Smooth muscle cell (in vitro differentiated cells): ENCODE results near the gene SMARCA2. TPM values are rescaled to one million over a fixed set of nuclear protein-coding genes. Genes with fewer than 3 reads are reported as not detected.

Source experiments
- DNase-seq: peaks from one replicate; lab custom pipeline; 2025; ENCODE audit not compliant: unreplicated experiment; lab: John Stamatoyannopoulos, UW
- H2AFZ ChIP-seq: fragments of 200-600 bp; sonication (generic); 2 replicates; pipeline ENCODE4 v1.6.0; 2016; ENCODE audit warnings: antibody characterized with exemption, low read depth, mild to moderate bottlenecking
- H3F3A ChIP-seq: fragments of 200-600 bp; sonication (generic); 2 replicates; pipeline ENCODE4 v1.6.0; 2017; ENCODE audit warnings: antibody characterized with exemption, low read depth
- H3K27ac ChIP-seq: fragments of 200-600 bp; sonication (generic); 2 replicates; pipeline ENCODE4 v1.5.1; 2016; ENCODE audit warnings: low read depth, mild to moderate bottlenecking
- H3K27me3 ChIP-seq: fragments of 200-600 bp; sonication (generic); 2 replicates; pipeline ENCODE4 v1.6.1; 2016; ENCODE audit warnings: low read depth, mild to moderate bottlenecking
- H3K36me3 ChIP-seq: fragments of 200-600 bp; sonication (generic); 2 replicates; pipeline ENCODE4 v1.5.1; 2016; ENCODE audit warnings: low read depth
- H3K4me1 ChIP-seq: fragments of 200-600 bp; sonication (generic); 2 replicates; pipeline ENCODE4 v1.5.1; 2016; ENCODE audit warnings: low read depth
- H3K4me2 ChIP-seq: fragments of 200-600 bp; sonication (generic); 2 replicates; pipeline ENCODE4 v1.6.0; 2016; ENCODE audit warnings: mild to moderate bottlenecking
- H3K4me3 ChIP-seq: fragments of 200-600 bp; sonication (generic); 2 replicates; pipeline ENCODE4 v1.5.1; 2016; ENCODE audit warnings: mild to moderate bottlenecking
- H3K79me2 ChIP-seq: fragments of 200-600 bp; sonication (generic); 2 replicates; pipeline ENCODE4 v1.6.0; 2016; ENCODE audit warnings: low read depth, mild to moderate bottlenecking
- H3K9ac ChIP-seq: fragments of 200-600 bp; sonication (generic); 2 replicates; pipeline ENCODE4 v1.6.0; 2016; ENCODE audit warnings: low read depth
- H3K9me3 ChIP-seq: fragments of 200-600 bp; sonication (generic); replicated peaks from 2 replicates; pipeline ENCODE4 v1.5.1; 2016; ENCODE audit warnings: low read depth
- H4K20me1 ChIP-seq: fragments of 200-600 bp; sonication (generic); 2 replicates; pipeline ENCODE4 v1.6.0; 2016; ENCODE audit warnings: low read depth
- CTCF ChIP-seq: fragments of 200-600 bp; sonication (generic); IDR thresholded peaks from 2 replicates; pipeline ENCODE4 v1.5.1; 2017; ENCODE audit warnings: borderline replicate concordance, mild to moderate bottlenecking, antibody characterized with exemption; ENCODE audit not compliant: insufficient read depth, poor library complexity, severe bottlenecking
- WGBS: methylation state at CpG from one replicate; pipeline ENCODE4 v1.1.7; 2016; ENCODE audit warnings: low lambda C conversion rate; 5-methylcytosine and 5-hydroxymethylcytosine counted together
- polyA plus RNA-seq: library from polyadenylated mRNA; unstranded; fragments of >200 nt; fragmentation: Nextera tagmentation; extraction: Ambion mirVana; gene quantifications from 2 replicates; pipeline ENCODE4 v1.2.1, GENCODE V29; 2016
- total RNA-seq: library from RNA; depleted of rRNA; stranded (reverse); fragments of >200 nt; gene quantifications from 2 replicates; pipeline ENCODE4 v1.2.3, GENCODE V29; 2014

Gene SMARCA2
- total and polyA plus RNA-seq, 2 experiments from 2014 or later: 27.7 to 61.7 TPM

- Histone ChIP-seq H3K4me3 (no peak overlapping the region), H3K27me3 (no peaks in the 10 kb centered on the region), H3K4me2 (no peak overlapping the region), H3K4me1 (no peaks in the 10 kb centered on the region), H3K79me2 (no peaks in the 10 kb centered on the region), H3K36me3 (no peaks in the 10 kb centered on the region), H3K9me3 (no peaks in the 10 kb centered on the region), H2AFZ (no peak overlapping the region), H3F3A (no peaks in the 10 kb centered on the region), H4K20me1 (no peaks in the 10 kb centered on the region), H3K27ac (no peak overlapping the region), H3K9ac (no peak overlapping the region)
- DNase-seq: no peak
- WGBS: 77% methylated on average over 5 of the region's 5 CpGs
- TF ChIP-seq CTCF: no peak
These were observed 177.3 kb downstream of the SMARCA2 start for GRCh38 chr9:2192356-2192979.

- TF ChIP-seq CTCF: no peak
- no peak for DNase-seq
- no peaks in the 10 kb centered on the region for H3K4me1 ChIP-seq
- no peak overlapping the region for H2AFZ ChIP-seq
- no peak overlapping the region for H3K4me3 ChIP-seq
- no peaks in the 10 kb centered on the region for H3K36me3 ChIP-seq
- H3K9ac ChIP-seq: no peak overlapping the region
- no peaks in the 10 kb centered on the region for H3K27me3 ChIP-seq
- 88% methylated on average over 2 of the region's 2 CpGs for WGBS
- no peaks in the 10 kb centered on the region for H3K9me3 ChIP-seq
- H3K79me2 ChIP-seq: no peaks in the 10 kb centered on the region
- no peaks in the 10 kb centered on the region for H4K20me1 ChIP-seq
- H3K4me2 ChIP-seq: no peak overlapping the region
- no peak overlapping the region for H3K27ac ChIP-seq
- no peaks in the 10 kb centered on the region for H3F3A ChIP-seq
These were observed 178.4 kb downstream of the SMARCA2 start for GRCh38 chr9:2193552-2193951.

- Histone ChIP-seq H3K27me3 (no peaks in the 10 kb centered on the region), H3K4me2 (no peak overlapping the region), H4K20me1 (no peaks in the 10 kb centered on the region), H3K36me3 (no peaks in the 10 kb centered on the region), H3K9me3 (no peaks in the 10 kb centered on the region), H3K79me2 (no peaks in the 10 kb centered on the region), H3K4me3 (no peak overlapping the region), H3F3A (no peaks in the 10 kb centered on the region), H3K27ac (no peak overlapping the region), H3K9ac (no peak overlapping the region), H3K4me1 (no peaks in the 10 kb centered on the region), H2AFZ (no peak overlapping the region)
- DNase-seq: no peak
- TF ChIP-seq CTCF: no peak
- 90% methylated on average over 11 of the region's 11 CpGs for WGBS
These were observed 180.1 kb downstream of the SMARCA2 start for GRCh38 chr9:2195211-2195610.

- Histone ChIP-seq H3K36me3 (no peaks in the 10 kb centered on the region), H3F3A (no peaks in the 10 kb centered on the region), H3K4me1 (no peaks in the 10 kb centered on the region), H3K4me2 (no peak overlapping the region), H3K27ac (no peak overlapping the region), H4K20me1 (no peaks in the 10 kb centered on the region), H3K27me3 (no peaks in the 10 kb centered on the region), H2AFZ (no peak overlapping the region), H3K9ac (no peak overlapping the region), H3K9me3 (no peaks in the 10 kb centered on the region), H3K79me2 (no peaks in the 10 kb centered on the region), H3K4me3 (no peak overlapping the region)
- TF ChIP-seq CTCF: no peak
- 98% methylated on average over 2 of the region's 2 CpGs for WGBS
- no peak for DNase-seq
These were observed 181.6 kb downstream of the SMARCA2 start for GRCh38 chr9:2196757-2197156.
